ENCODE results near the gene ARAF. TPM values are rescaled to one million over a fixed set of nuclear protein-coding genes. Genes with fewer than 3 reads are reported as not detected.

Gene ARAF
- total and polyA plus RNA-seq, 2 of the 4 experiments (the other 2 are of a cell fraction), result 9.1 to 52.2 TPM

DNA sequence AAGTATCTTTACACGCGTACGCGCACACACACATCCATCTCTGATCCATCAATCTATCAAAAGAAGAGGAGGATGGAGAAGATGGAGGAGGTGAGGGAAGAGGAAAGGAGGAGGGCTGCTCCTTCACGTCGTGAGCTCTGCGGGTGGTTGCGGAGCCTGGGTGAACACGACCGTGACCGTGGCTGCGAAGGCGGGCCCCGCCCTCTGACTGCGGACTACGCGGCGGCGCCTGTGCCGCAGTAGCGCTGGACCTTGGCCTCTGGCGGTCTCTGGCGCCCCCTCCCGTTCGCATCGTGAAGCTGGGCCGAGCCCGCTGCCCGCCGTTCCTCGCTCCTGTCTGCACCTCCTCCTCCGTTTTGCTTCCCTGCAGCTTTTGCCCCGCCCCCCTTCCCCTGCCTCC lies 37.7 kb upstream of the ARAF start (continued):
- TF ChIP-seq NFE2L2 (IDR thresholded peaks at IDR 0.05; ENCODE audit: low read depth, low read length), result no peak

DNA sequence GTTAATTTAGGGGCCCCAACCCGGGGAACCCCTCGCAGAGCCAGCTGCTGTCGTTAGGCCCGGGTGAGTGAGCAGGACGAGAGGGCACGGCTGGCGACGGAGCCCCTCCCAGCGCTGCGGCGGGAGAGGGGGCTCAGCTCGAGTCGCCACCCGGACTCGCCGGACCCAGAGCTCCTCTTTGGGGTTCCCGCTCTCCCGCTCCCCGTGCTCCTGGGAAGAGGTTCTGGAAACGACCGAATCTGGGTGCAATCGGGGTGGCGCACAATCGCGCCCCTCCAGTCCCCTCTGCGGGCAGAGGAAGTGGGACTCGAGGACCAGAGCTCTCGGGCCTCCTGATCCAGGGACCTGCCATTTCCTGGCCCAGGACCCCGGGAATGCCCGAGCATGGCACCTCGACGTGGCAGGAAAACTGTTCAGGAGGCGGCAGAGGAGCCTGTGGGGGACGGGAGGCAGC lies 37.3 kb upstream of the ARAF start:
- Histone ChIP-seq H3K27me3 (ENCODE audit: control insufficient read depth, insufficient read depth, low read length) (no peaks in the 10 kb centered on the region), H2BK120ac (ENCODE audit: low read depth, low read length) (peak overlapping the region; percentile 38; the same call in 1 of the 2 replicates), H3K79me1 (ENCODE audit: low read depth in 1 of 2, low read length in 2 of 2) (no peaks in the 10 kb centered on the region; a peak in 1 of 4 replicates), H3K4me1 (ENCODE audit: control insufficient read depth, insufficient read depth, low read length) (peaks cover 2% of the 10 kb centered on the region; the same call in 1 of the 2 replicates), H2BK5ac (ENCODE audit: low read depth, low read length, poor library complexity, severe bottlenecking) (peak overlapping the region; percentile 57), H3K18ac (ENCODE audit: low read depth, low read length) (peak overlapping the region; percentile 3; the same call in 1 of the 2 replicates), H3K9me3 (ENCODE audit: control insufficient read depth, insufficient read depth, low read length) (0 out of 2 replicates have a peak, but pooled peaks cover 2% of the 10 kb centered on the region), H4K8ac (ENCODE audit: low read depth in 2 of 2, low read length in 2 of 2) (peak overlapping the region; percentile 74 to 82; a peak in 3 of 4 replicates), H4K5ac (ENCODE audit: low read depth, low read length) (peak overlapping the region; percentile 46), H3K14ac (replicated peaks; ENCODE audit: low read depth, low read length) (no peak overlapping the region; the same call in 1 of the 2 replicates), H4K91ac (ENCODE audit: insufficient read depth, low read depth, low read length) (peak overlapping the region; percentile 37; the same call in 1 of the 2 replicates), H3K27ac (ENCODE audit: insufficient read depth, low read length) (peak overlapping the region; percentile 38), H2BK20ac (ENCODE audit: low read depth, low read length) (no peak overlapping the region), H3K36me3 (ENCODE audit: control insufficient read depth, insufficient read depth, low read length) (no peaks in the 10 kb centered on the region), H4K20me1 (ENCODE audit: insufficient read depth, low read length) (no peaks in the 10 kb centered on the region), H3K56ac (ENCODE audit: extremely low read depth, insufficient read depth, low read length) (peak overlapping the region; percentile 6; the same call in 1 of the 2 replicates), H2AK9ac (replicated peaks; ENCODE audit: low read depth, low read length, poor library complexity) (peak overlapping the region; percentile 66), H3K23ac (ENCODE audit: low read depth, low read length) (no peak overlapping the region), H3K4ac (ENCODE audit: low read depth, low read length) (peak overlapping the region; percentile 61), H3K9ac (ENCODE audit: low read depth, low read length) (peak overlapping the region; percentile 49), H3K4me2 (ENCODE audit: low read depth, low read length) (peak overlapping the region; percentile 50), H3K4me3 (ENCODE audit: insufficient read depth, low read depth, low read length) (peak overlapping the region; percentile 45), H2AK5ac (ENCODE audit: low read depth, low read length) (no peak overlapping the region), H2AFZ (replicated peaks; ENCODE audit: low read length, poor library complexity) (peak overlapping the region; percentile 93), H2BK15ac (ENCODE audit: low read depth, low read length) (peak overlapping the region; percentile 62; the same call in 1 of the 3 replicates), H3K9me1 (ENCODE audit: insufficient read depth, low read length) (no peaks in the 10 kb centered on the region)
- no TSS peak for BruUV-seq (replicated peaks)
- intact Hi-C loops (cut with micrococcal nuclease), result loop anchor here (1.0 to 10.0 kb wide), 3 partner anchors 26 to 330 kb away; partner anchors contain the start of gene UBA1
- WGBS, 2 experiments (ENCODE audit: extremely low coverage in 2 of 2, insufficient read length in 1 of 2), result 32% methylated on average over 22 of the region's 34 CpGs; no CpG with 5 or more reads in 1 of the 2 experiments
- CTCF ChIA-PET, result interaction anchor here (0.6 to 1.6 kb wide), 7 partner anchors 10 to 521 kb away, joined by 3 to 11 read pairs (median 3); no protein-coding TSS in a partner anchor
- in situ Hi-C loops (cut with MboI; ENCODE audit: low sequenced_read_pairs), result loop anchor here (10.0 kb wide), 1 partner anchor 329 kb away; the partner anchor contains the start of gene UBA1
- dilution Hi-C loops (cut with HindIII; ENCODE audit: low sequenced_read_pairs, unreplicated experiment), result no loop called here
- DNase-seq, result no peak
- POLR2A ChIA-PET (ENCODE audit: unreplicated experiment), result interaction anchor here (0.5 kb wide), 1 partner anchor 23 kb away, joined by 3 read pairs; no protein-coding TSS in a partner anchor
- peak; percentile 22 for ATAC-seq (ENCODE audit: low read depth)
- TF ChIP-seq, protein P1, sequence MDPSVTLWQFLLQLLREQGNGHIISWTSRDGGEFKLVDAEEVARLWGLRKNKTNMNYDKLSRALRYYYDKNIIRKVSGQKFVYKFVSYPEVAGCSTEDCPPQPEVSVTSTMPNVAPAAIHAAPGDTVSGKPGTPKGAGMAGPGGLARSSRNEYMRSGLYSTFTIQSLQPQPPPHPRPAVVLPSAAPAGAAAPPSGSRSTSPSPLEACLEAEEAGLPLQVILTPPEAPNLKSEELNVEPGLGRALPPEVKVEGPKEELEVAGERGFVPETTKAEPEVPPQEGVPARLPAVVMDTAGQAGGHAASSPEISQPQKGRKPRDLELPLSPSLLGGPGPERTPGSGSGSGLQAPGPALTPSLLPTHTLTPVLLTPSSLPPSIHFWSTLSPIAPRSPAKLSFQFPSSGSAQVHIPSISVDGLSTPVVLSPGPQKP (IDR thresholded peaks at IDR 0.05; ENCODE audit: borderline replicate concordance, low read depth, low read length), result no peak
- TF ChIP-seq RCOR1 (IDR thresholded peaks at IDR 0.05; ENCODE audit: insufficient replicate concordance, low read length) (no peak), MAFK (IDR thresholded peaks at IDR 0.05; ENCODE audit: low read depth, low read length) (no peak), POLR2A (IDR thresholded peaks at IDR 0.05; ENCODE audit: low read depth, low read length) (no peak), MAZ (IDR thresholded peaks at IDR 0.05; ENCODE audit: borderline replicate concordance, low read depth, low read length) (no peak), SMC3 (IDR thresholded peaks at IDR 0.05; ENCODE audit: low read depth, low read length) (no peak), RAD21 (IDR thresholded peaks at IDR 0.05; ENCODE audit: low read length) (no peak), BHLHE40 (IDR thresholded peaks at IDR 0.05; ENCODE audit: low read depth, low read length) (no peak), CHD1 (IDR thresholded peaks at IDR 0.05; ENCODE audit: low read depth, low read length) (no peak), CEBPB (IDR thresholded peaks at IDR 0.05; ENCODE audit: low read depth, low read length) (no peak)
- TF ChIP-seq, protein P2, sequence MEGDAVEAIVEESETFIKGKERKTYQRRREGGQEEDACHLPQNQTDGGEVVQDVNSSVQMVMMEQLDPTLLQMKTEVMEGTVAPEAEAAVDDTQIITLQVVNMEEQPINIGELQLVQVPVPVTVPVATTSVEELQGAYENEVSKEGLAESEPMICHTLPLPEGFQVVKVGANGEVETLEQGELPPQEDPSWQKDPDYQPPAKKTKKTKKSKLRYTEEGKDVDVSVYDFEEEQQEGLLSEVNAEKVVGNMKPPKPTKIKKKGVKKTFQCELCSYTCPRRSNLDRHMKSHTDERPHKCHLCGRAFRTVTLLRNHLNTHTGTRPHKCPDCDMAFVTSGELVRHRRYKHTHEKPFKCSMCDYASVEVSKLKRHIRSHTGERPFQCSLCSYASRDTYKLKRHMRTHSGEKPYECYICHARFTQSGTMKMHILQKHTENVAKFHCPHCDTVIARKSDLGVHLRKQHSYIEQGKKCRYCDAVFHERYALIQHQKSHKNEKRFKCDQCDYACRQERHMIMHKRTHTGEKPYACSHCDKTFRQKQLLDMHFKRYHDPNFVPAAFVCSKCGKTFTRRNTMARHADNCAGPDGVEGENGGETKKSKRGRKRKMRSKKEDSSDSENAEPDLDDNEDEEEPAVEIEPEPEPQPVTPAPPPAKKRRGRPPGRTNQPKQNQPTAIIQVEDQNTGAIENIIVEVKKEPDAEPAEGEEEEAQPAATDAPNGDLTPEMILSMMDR (conservative IDR thresholded peaks at IDR 0.05; ENCODE audit: low read depth, low read length), result no peak
- TF ChIP-seq, protein P3, sequence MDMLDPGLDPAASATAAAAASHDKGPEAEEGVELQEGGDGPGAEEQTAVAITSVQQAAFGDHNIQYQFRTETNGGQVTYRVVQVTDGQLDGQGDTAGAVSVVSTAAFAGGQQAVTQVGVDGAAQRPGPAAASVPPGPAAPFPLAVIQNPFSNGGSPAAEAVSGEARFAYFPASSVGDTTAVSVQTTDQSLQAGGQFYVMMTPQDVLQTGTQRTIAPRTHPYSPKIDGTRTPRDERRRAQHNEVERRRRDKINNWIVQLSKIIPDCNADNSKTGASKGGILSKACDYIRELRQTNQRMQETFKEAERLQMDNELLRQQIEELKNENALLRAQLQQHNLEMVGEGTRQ (IDR thresholded peaks at IDR 0.05; ENCODE audit: low read depth, low read length), result no peak
